Measurements from ENCODE around the gene MAML3. TPM values are rescaled to one million over a fixed set of nuclear protein-coding genes. Genes with fewer than 3 reads are reported as not detected.

The MAML3 gene
- total RNA-seq, 2 donors from 2014 or later, result 29.2 to 32.2 TPM

- H3K4me1 ChIP-seq (ENCODE audit: control insufficient read depth, insufficient read depth, low read length), result peaks cover 17% of the 10 kb centered on the region
- TF ChIP-seq CTCF (conservative IDR thresholded peaks at IDR 0.05), result no peak
- H3K4me3 Mint-ChIP-seq, result no peak overlapping the region
- H3K27ac ChIP-seq (ENCODE audit: low read depth, low read length), result no peak overlapping the region
- no peak overlapping the region for H3K9ac ChIP-seq (ENCODE audit: extremely low read depth, low read length, poor library complexity, severe bottlenecking)
- H3K36me3 Mint-ChIP-seq (ENCODE audit: low read depth), result peaks cover 6% of the 10 kb centered on the region
- no peak for DNase-seq
- no peak overlapping the region for H3K27ac Mint-ChIP-seq
- 97 to 100% methylated on average over 3 of the region's 4 CpGs for WGBS, 2 experiments (ENCODE audit: insufficient coverage in 1 of 2, insufficient read length in 1 of 2)
- H3K9me3 Mint-ChIP-seq, result no peaks in the 10 kb centered on the region
- H3K9me3 ChIP-seq (ENCODE audit: control insufficient read depth, low read length), result peaks cover 8% of the 10 kb centered on the region
- no peaks in the 10 kb centered on the region for H3K27me3 ChIP-seq (ENCODE audit: control insufficient read depth, insufficient read depth, low read length, poor library complexity, severe bottlenecking)
- H3K4me3 ChIP-seq (ENCODE audit: low read length), result no peak overlapping the region
- no peaks in the 10 kb centered on the region for H3K27me3 Mint-ChIP-seq (ENCODE audit: insufficient read depth)
- H3K4me1 Mint-ChIP-seq, result peaks cover 39% of the 10 kb centered on the region
- H3K36me3 ChIP-seq (ENCODE audit: control insufficient read depth, insufficient read depth, low read length), result peaks cover 7% of the 10 kb centered on the region
Measured at GRCh38 chr4:139899346-139899745, 254.6 kb downstream of the MAML3 start.

- no peak for DNase-seq
- Mint-ChIP-seq H3K4me3 (no peak overlapping the region), H3K27ac (no peak overlapping the region), H3K36me3 (ENCODE audit: low read depth) (no peaks in the 10 kb centered on the region), H3K4me1 (peaks cover 39% of the 10 kb centered on the region), H3K27me3 (ENCODE audit: insufficient read depth) (no peaks in the 10 kb centered on the region), H3K9me3 (no peaks in the 10 kb centered on the region)
- Histone ChIP-seq H3K27ac (ENCODE audit: low read depth, low read length) (no peak overlapping the region), H3K4me3 (ENCODE audit: low read length) (no peak overlapping the region), H3K27me3 (ENCODE audit: control insufficient read depth, insufficient read depth, low read length, poor library complexity, severe bottlenecking) (no peaks in the 10 kb centered on the region), H3K4me1 (ENCODE audit: control insufficient read depth, insufficient read depth, low read length) (peaks cover 17% of the 10 kb centered on the region), H3K9ac (ENCODE audit: extremely low read depth, low read length, poor library complexity, severe bottlenecking) (no peak overlapping the region), H3K36me3 (ENCODE audit: control insufficient read depth, insufficient read depth, low read length) (no peaks in the 10 kb centered on the region), H3K9me3 (ENCODE audit: control insufficient read depth, low read length) (no peaks in the 10 kb centered on the region)
- 89 to 95% methylated on average over 3 of the region's 3 CpGs for WGBS, 2 experiments (ENCODE audit: insufficient coverage in 1 of 2, insufficient read length in 1 of 2)
- TF ChIP-seq CTCF (conservative IDR thresholded peaks at IDR 0.05), result no peak
Measured at GRCh38 chr4:139898293-139898692, 255.7 kb downstream of the MAML3 start.

- H3K27ac ChIP-seq (ENCODE audit: low read depth, low read length), result no peak overlapping the region
- H3K9ac ChIP-seq (ENCODE audit: extremely low read depth, low read length, poor library complexity, severe bottlenecking), result no peak overlapping the region
- no peak for TF ChIP-seq CTCF (conservative IDR thresholded peaks at IDR 0.05)
- H3K27me3 Mint-ChIP-seq (ENCODE audit: insufficient read depth), result no peaks in the 10 kb centered on the region
- peaks cover 22% of the 10 kb centered on the region for H3K4me1 Mint-ChIP-seq
- H3K36me3 ChIP-seq (ENCODE audit: control insufficient read depth, insufficient read depth, low read length), result no peaks in the 10 kb centered on the region
- DNase-seq, result no peak
- 94 to 97% methylated on average over 5 to 6 of the region's 6 CpGs for WGBS, 2 experiments (ENCODE audit: insufficient coverage in 1 of 2, insufficient read length in 1 of 2)
- H3K36me3 Mint-ChIP-seq (ENCODE audit: low read depth), result no peaks in the 10 kb centered on the region
- no peak overlapping the region for H3K4me3 ChIP-seq (ENCODE audit: low read length)
- no peak overlapping the region for H3K27ac Mint-ChIP-seq
- H3K9me3 Mint-ChIP-seq, result no peaks in the 10 kb centered on the region
- H3K27me3 ChIP-seq (ENCODE audit: control insufficient read depth, insufficient read depth, low read length, poor library complexity, severe bottlenecking), result no peaks in the 10 kb centered on the region
- H3K4me3 Mint-ChIP-seq, result no peak overlapping the region
- H3K4me1 ChIP-seq (ENCODE audit: control insufficient read depth, insufficient read depth, low read length), result peaks cover 8% of the 10 kb centered on the region
- no peaks in the 10 kb centered on the region for H3K9me3 ChIP-seq (ENCODE audit: control insufficient read depth, low read length)
Measured at GRCh38 chr4:139896091-139896604, 257.8 kb downstream of the MAML3 start.
